NCI-H1105 treated with DMSO at 0.1 percent for 48 hours (cell line): ENCODE data around the gene FAM120A.

ENCODE experiments used
- DNase-seq: peaks from one replicate; lab custom pipeline; 2025; lab: John Stamatoyannopoulos, UW

Gene FAM120A

GRCh38 chr9:93473411-93473810 is 21.9 kb downstream of the FAM120A start:
- no peak for DNase-seq

- no peak for DNase-seq
These were observed 23.6 kb downstream of the FAM120A start for GRCh38 chr9:93475108-93475507.

GRCh38 chr9:93475856-93476255 is 24.4 kb downstream of the FAM120A start:
- no peak for DNase-seq

- DNase-seq = no peak
These were observed 25.4 kb downstream of the FAM120A start for GRCh38 chr9:93476924-93477323.

- no peak for DNase-seq
These were observed 25.9 kb downstream of the FAM120A start for GRCh38 chr9:93477397-93477796.

- DNase-seq = no peak
These were observed 28.2 kb downstream of the FAM120A start for GRCh38 chr9:93479726-93480125.

GRCh38 chr9:93480262-93480661 is 28.8 kb downstream of the FAM120A start:
- DNase-seq = no peak

GRCh38 chr9:93480728-93481324 is 29.3 kb downstream of the FAM120A start:
- no peak for DNase-seq

GRCh38 chr9:93483497-93483896 is 32.0 kb downstream of the FAM120A start:
- DNase-seq = no peak

- no peak for DNase-seq
These were observed 34.8 kb downstream of the FAM120A start for GRCh38 chr9:93486268-93486667.

GRCh38 chr9:93488244-93488643 is 36.8 kb downstream of the FAM120A start:
- no peak for DNase-seq

- DNase-seq = no peak
These were observed 40.2 kb downstream of the FAM120A start for GRCh38 chr9:93491593-93492232.

- DNase-seq = no peak
These were observed 40.8 kb downstream of the FAM120A start for GRCh38 chr9:93492327-93492726.

- DNase-seq = no peak
These were observed 42.5 kb downstream of the FAM120A start for GRCh38 chr9:93493949-93494348.

GRCh38 chr9:93496285-93496684 is 44.8 kb downstream of the FAM120A start:
- DNase-seq = no peak

GRCh38 chr9:93500571-93501298 is 49.2 kb downstream of the FAM120A start:
- DNase-seq = no peak

GRCh38 chr9:93501406-93501805 is 49.9 kb downstream of the FAM120A start:
- DNase-seq = no peak

- no peak for DNase-seq
These were observed 51.9 kb downstream of the FAM120A start for GRCh38 chr9:93503381-93503780.

GRCh38 chr9:93505541-93506132 is 54.2 kb downstream of the FAM120A start:
- no peak for DNase-seq

- no peak for DNase-seq
These were observed 56.3 kb downstream of the FAM120A start for GRCh38 chr9:93507768-93508167.

GRCh38 chr9:93508207-93508606 is 56.7 kb downstream of the FAM120A start:
- no peak for DNase-seq

- no peak for DNase-seq
These were observed 57.6 kb downstream of the FAM120A start for GRCh38 chr9:93509084-93509483.

GRCh38 chr9:93510041-93510440 is 58.6 kb downstream of the FAM120A start:
- no peak for DNase-seq
